ENCODE measurements around the gene BICD1.

GRCh38 chr12:32201976-32202375 is 95.3 kb downstream of the BICD1 start:
- TF ChIP-seq CTCF (conservative IDR thresholded peaks at IDR 0.05; ENCODE audit: low read depth in 2 of 2) (no peak), EZH2 (IDR thresholded peaks at IDR 0.05; ENCODE audit: low read depth, unreplicated experiment) (no peak), EZH2phosphoT487 (IDR thresholded peaks at IDR 0.05; ENCODE audit: unreplicated experiment) (no peak), POLR2AphosphoS5 (IDR thresholded peaks at IDR 0.05; ENCODE audit: low read depth) (no peak), ZNF114 (CRISPR knock-in tag; IDR thresholded peaks at IDR 0.05) (no peak), NANOG (IDR thresholded peaks at IDR 0.05; ENCODE audit: borderline replicate concordance) (no peak), CREB1 (CRISPR knock-in tag; IDR thresholded peaks at IDR 0.05; ENCODE audit: low read depth) (no peak)
- TF ChIP-seq, protein P1, sequence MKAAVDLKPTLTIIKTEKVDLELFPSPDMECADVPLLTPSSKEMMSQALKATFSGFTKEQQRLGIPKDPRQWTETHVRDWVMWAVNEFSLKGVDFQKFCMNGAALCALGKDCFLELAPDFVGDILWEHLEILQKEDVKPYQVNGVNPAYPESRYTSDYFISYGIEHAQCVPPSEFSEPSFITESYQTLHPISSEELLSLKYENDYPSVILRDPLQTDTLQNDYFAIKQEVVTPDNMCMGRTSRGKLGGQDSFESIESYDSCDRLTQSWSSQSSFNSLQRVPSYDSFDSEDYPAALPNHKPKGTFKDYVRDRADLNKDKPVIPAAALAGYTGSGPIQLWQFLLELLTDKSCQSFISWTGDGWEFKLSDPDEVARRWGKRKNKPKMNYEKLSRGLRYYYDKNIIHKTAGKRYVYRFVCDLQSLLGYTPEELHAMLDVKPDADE (IDR thresholded peaks at IDR 0.05), result no peak
